ENCODE measurements around the gene TYK2. TPM values are rescaled to one million over a fixed set of nuclear protein-coding genes. Genes with fewer than 3 reads are reported as not detected.

TYK2 gene
- total and polyA plus RNA-seq, 9 of the 15 experiments (the other 6 are each of a cell fraction or from before 2014, with no cell fraction given), result 15.0 to 182 (median 85.9) TPM

GRCh38 chr19:10332965-10333757 lies 47.2 kb downstream of the TYK2 start, which contains the start of gene RAVER1 (continued):
- TF ChIP-seq RUNX1 (IDR thresholded peaks at IDR 0.05; ENCODE audit: low read depth) (no peak), ZNF589 (CRISPR knock-in tag; IDR thresholded peaks at IDR 0.05; ENCODE audit: low read depth) (no peak), ZNF253 (CRISPR knock-in tag; conservative IDR thresholded peaks at IDR 0.05) (no peak), MYNN (IDR thresholded peaks at IDR 0.05) (no peak), MYNN (CRISPR knock-in tag; IDR thresholded peaks at IDR 0.05) (no peak), SREBF2 (CRISPR knock-in tag; IDR thresholded peaks at IDR 0.05) (0 out of 2 replicates have a peak, but pooled peaks have one; percentile 23), TRIM24 (IDR thresholded peaks at IDR 0.05) (peak in 1 of 2 experiments; percentile 68; a peak in 2 of 4 replicates), EWSR1 (IDR thresholded peaks at IDR 0.05; ENCODE audit: borderline replicate concordance, low read depth, partially characterized antibody) (no peak), MLLT1 (IDR thresholded peaks at IDR 0.05) (peak in 1 of 2 experiments; percentile 35; a peak in 1 of 4 replicates), ETV1 (tag; conservative IDR thresholded peaks at IDR 0.05; ENCODE audit: low read depth) (no peak; the same call in none of the 2 replicates), USF2 (CRISPR knock-in tag; IDR thresholded peaks at IDR 0.05) (no peak), CREM (IDR thresholded peaks at IDR 0.05; ENCODE audit: low read depth) (peak; percentile 78), ZNF140 (CRISPR knock-in tag; IDR thresholded peaks at IDR 0.05) (no peak), RBM17 (IDR thresholded peaks at IDR 0.05; ENCODE audit: borderline replicate concordance, low read depth, low read length) (no peak), ZNF780A (CRISPR knock-in tag; IDR thresholded peaks at IDR 0.05) (no peak), ZNF644 (tag; IDR thresholded peaks at IDR 0.05; ENCODE audit: low read depth) (no peak), HDGF (IDR thresholded peaks at IDR 0.05) (no peak), PHB (CRISPR knock-in tag; IDR thresholded peaks at IDR 0.05) (0 out of 2 replicates have a peak, but pooled peaks have one; percentile 75), TAF9B (IDR thresholded peaks at IDR 0.05; ENCODE audit: partially characterized antibody) (peak; percentile 96), NR4A1 (CRISPR knock-in tag; IDR thresholded peaks at IDR 0.05) (no peak), NR4A1 (tag; IDR thresholded peaks at IDR 0.05) (no peak; the same call in 1 of the 2 replicates), NUFIP1 (IDR thresholded peaks at IDR 0.05; ENCODE audit: partially characterized antibody) (peak; percentile 78), ZNF124 (CRISPR knock-in tag; IDR thresholded peaks at IDR 0.05) (no peak), CBX5 (IDR thresholded peaks at IDR 0.05; ENCODE audit: borderline replicate concordance, low read depth) (no peak), RFX7 (CRISPR knock-in tag; IDR thresholded peaks at IDR 0.05) (no peak), ATF2 (CRISPR knock-in tag; IDR thresholded peaks at IDR 0.05) (no peak), CBX1 (IDR thresholded peaks at IDR 0.05; ENCODE audit: low read depth) (no peak)
- TF ChIP-seq, protein P1, sequence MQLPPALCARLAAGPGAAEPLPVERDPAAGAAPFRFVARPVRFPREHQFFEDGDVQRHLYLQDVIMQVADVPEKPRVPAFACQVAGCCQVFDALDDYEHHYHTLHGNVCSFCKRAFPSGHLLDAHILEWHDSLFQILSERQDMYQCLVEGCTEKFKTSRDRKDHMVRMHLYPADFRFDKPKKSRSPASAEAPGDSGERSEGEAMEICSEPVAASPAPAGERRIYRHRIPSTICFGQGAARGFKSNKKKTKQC (CRISPR knock-in tag; IDR thresholded peaks at IDR 0.05), result peak; percentile 52

Data from K562 (cell line).